Epithelial cell of proximal tubule (primary cell): ENCODE measurements around the gene CANX. TPM values are rescaled to one million over a fixed set of nuclear protein-coding genes. Genes with fewer than 3 reads are reported as not detected.

ENCODE experiments used
- DNase-seq: peaks from one replicate; pipeline ENCODE4 v3.0.0-alpha.2; 2011; ENCODE audit warnings: low read depth
- H3K4me3 ChIP-seq: 2 replicates; pipeline ENCODE4 v1.5.1; 2011; ENCODE audit warnings: low read depth, mild to moderate bottlenecking, low read length
- CTCF ChIP-seq: conservative IDR thresholded peaks from 2 replicates; pipeline ENCODE4 v1.5.1; 2012; ENCODE audit warnings: low read depth, mild to moderate bottlenecking, low read length
- total RNA-seq: library from RNA; depleted of rRNA; stranded (reverse); fragments of >200 nt; gene quantifications from 2 replicates; pipeline ENCODE4 v1.2.3, GENCODE V29; 2015

The CANX gene
- total RNA-seq, 1 donor from 2014 or later, result 467 TPM

GRCh38 chr5:179767496-179768100 is 68.8 kb downstream of the CANX start:
- no peak for DNase-seq
- H3K4me3 ChIP-seq, result no peak overlapping the region
- TF ChIP-seq CTCF, result no peak

- DNase-seq, result no peak
- peak; percentile 25 for TF ChIP-seq CTCF
- H3K4me3 ChIP-seq, result no peak overlapping the region
Observed at GRCh38 chr5:179768326-179769085, 69.7 kb downstream of the CANX start.

- no peak for TF ChIP-seq CTCF
- DNase-seq, result no peak
- H3K4me3 ChIP-seq, result no peak overlapping the region
Observed at GRCh38 chr5:179769271-179769670, 70.5 kb downstream of the CANX start.

GRCh38 chr5:179769796-179770195 is 71.0 kb downstream of the CANX start:
- no peak for TF ChIP-seq CTCF
- no peak for DNase-seq
- no peak overlapping the region for H3K4me3 ChIP-seq

GRCh38 chr5:179771311-179771895 is 72.6 kb downstream of the CANX start:
- H3K4me3 ChIP-seq, result no peak overlapping the region
- no peak for DNase-seq
- no peak for TF ChIP-seq CTCF

- H3K4me3 ChIP-seq, result no peak overlapping the region
- no peak for TF ChIP-seq CTCF
- no peak for DNase-seq
Observed at GRCh38 chr5:179772351-179772750, 73.6 kb downstream of the CANX start.
